ENCODE data around the gene ZNF575.
A peak's percentile ranks its signal among the peaks of the same experiment; 100 is the strongest.

ZNF575 gene

DNA sequence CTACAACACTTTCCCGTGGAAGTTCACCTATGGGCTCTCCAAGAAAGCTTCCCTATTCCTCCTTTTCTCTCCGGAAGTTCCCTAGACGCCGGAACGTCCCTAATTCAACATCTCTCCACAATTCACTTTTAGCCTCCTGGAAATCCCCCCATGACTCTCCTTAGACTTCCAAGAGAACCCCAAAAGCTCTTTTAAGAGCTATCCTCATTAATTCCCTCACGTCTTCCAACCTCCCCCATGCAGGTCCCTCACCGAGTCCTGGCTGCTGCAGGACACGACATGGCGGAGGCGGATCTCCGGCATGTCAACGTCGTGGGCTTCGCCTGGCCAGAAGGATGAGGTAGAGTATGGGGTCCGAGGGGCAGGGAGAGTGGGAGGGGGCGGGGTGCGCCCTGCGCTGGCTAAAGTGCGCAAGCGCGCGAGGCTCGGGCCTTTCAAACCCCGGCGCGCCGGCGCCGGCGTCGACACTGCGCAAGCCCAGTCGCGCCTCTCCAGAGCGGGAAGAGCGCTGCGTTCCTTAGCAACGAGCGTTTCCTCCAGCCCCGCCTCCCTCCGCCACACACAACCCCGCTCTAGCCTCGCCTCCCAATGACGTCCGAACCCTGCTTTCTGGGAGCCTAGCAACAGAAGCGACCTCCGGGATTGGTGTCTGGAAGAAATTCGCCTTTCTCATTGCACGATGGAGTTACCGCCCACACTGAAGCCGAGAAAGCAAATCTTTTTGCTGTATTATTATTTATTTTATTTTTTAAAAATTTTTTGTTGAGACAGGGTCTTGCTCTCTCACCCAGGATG, 42.4 kb downstream of the ZNF575 start, which contains the start of the genes PINLYP and XRCC1:
Gene PINLYP, plus strand, starts transcription at position 646 of the 795 bp plus-strand sequence. CDS start 1,391 bp downstream, outside the sequence.
Gene XRCC1, minus strand, starts transcription at position 372 of the 795 bp plus-strand sequence. Its CDS starts 69 bp downstream, at position 303.
- FAIRE-seq: peak; percentile 99

- no peak for FAIRE-seq
Measured at GRCh38 chr19:43575955-43576878, 43.2 kb downstream of the ZNF575 start.

DNA sequence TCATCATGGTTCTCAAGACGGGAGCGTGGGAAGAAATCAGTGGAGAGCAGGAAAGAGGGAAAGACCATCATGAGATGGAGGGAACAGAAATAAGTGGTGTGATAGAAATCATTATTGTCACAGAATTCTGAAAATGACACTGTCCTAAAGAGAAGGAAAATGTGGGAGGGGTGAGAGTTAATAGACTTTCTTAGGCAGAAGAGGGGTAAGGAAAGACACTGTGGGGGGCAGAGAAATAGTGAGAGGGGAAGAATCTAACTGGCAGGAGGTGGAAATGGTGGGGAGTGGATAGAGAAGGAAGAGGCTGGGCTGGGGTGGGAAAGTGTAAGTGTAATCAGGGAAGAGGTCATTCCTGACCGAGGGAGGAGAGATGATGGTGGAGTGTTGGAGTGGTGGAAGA, 45.8 kb downstream of the ZNF575 start:
- no peak for FAIRE-seq

DNA sequence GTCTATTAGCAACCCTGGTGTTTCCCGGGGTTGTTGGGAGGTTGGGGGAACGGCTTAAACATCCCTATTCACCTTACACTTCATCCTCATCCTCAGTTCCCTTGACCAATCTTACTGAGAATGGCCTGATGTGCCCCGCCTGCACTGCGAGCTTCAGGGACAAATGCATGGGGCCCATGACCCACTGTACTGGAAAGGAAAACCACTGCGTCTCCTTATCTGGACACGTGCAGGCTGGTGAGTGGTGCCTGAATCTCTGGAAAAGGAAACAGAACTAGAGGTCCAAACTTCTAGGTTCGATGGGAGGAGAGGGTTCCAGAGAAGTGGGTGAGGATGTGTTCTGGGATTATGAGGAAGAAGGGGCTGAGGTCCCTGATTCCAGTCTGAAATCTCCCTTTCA, 48.5 kb downstream of the ZNF575 start:
- no peak for FAIRE-seq

DNA sequence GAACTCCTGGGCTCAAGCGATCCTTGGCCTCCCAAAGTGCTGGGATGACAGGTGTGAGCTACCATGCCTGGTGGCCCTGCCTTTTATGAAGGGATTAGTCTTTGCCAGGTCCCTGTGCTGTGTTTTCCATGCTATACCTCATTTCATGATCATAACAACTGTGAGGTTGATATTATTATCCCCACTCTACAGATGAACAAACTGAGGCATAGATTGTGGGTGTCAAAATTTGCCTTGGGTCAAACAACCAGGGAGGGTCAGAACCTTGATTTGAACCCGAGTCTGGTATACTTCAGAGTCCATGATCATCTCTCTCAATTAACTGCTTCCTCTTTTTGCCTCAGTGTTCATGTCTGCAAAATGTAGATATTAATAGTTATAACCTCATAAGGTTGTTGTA, 49.5 kb downstream of the ZNF575 start:
- no peak for FAIRE-seq

- FAIRE-seq: no peak
Measured at GRCh38 chr19:43584484-43584883, 51.5 kb downstream of the ZNF575 start.
